SW480 (cell line): ENCODE data around the gene GSK3A.

Experiments
- DNase-seq: peaks from one replicate; pipeline ENCODE4 v3.0.0-alpha.2; 2016; ENCODE audit warnings: low spot score

GSK3A gene

GRCh38 chr19:42225718-42226292 is 16.6 kb downstream of the GSK3A start:
- no peak for DNase-seq

DNA sequence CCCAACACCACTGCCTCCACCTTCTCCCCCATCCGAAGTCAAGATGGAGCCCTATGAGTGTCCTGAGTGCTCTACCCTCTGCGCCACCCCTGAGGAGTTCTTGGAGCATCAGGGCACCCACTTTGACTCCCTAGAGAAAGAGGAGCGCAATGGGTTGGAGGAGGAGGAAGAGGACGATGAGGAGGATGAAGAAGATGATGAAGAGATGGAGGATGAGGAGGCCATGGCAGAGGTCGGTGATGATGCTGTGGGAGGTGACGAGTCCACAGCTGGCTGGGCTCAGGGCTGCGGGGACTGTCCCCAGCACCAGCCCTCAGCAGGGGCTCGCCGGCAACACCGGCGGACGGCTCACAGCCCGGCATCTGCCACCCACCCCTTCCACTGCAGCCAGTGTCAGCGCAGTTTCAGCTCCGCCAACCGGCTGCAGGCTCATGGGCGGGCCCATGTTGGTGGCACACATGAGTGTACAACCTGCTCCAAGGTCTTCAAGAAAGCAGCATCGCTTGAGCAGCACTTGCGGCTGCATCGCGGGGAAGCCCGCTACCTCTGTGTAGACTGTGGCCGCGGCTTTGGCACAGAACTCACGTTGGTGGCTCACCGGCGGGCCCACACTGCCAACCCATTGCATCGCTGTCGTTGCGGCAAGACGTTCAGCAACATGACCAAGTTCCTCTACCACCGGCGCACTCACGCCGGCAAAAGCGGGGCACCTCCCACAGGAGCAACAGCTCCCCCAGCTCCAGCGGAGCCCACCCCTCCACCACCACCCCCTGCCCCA is 17.3 kb downstream of the GSK3A start:
- DNase-seq: no peak

GRCh38 chr19:42220751-42221097 is 21.7 kb downstream of the GSK3A start:
- no peak for DNase-seq

- DNase-seq: peak; percentile 98
Observed at GRCh38 chr19:42219812-42220750, 22.3 kb downstream of the GSK3A start, which contains the start of gene ZNF526. TSS of gene ZNF526 (plus strand) at chr19:42220312. CDS start at chr19:42224404, 4,092 bp downstream.

DNA sequence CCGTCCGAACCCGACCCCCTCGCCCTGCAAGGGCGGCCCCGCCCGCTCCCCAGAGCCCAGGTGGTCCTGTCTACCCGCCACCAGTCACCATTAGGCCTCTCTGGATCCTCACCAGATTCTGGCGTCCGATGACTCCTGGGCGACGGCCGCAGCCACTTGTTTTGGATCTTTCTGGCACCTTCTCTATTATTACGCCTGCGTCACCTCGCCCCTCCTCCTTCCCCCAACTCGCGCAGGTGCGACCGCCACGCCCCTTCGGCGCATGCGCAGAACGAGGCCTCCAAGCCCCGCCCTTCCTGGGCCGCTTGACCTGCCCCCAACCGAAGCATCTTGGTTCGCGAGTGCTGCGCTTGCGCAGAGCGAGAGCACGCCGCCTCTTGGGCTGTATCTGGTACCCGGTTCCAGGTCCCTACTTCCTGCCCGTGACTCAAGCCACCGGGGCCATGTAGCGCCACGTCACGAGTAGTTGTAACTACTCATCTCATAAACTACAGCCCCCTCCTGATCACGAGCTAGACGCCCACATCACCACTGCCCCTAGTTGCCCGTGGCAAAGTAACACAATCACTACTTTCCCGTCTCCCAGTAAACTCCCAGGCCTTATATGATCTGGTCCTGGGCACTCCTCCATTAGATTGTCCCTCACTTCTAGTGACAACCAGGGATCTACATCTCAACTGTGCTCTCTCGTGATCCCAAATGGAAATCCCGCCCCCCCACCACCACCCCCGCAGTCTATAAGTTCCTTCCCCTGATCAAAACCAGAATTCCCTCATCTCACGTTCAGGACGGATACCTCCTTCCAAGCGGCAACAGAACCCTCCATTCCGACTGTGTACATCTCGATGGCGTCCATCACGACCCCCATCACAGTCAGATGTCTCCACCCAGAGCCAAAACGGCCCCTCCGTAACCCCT is 24.6 kb downstream of the GSK3A start, which contains the start of gene DEDD2:
Gene DEDD2 (minus strand): TSS at position 158 of the 918 bp plus-strand sequence. CDS start 670 bp downstream, outside the sequence.
- peak; percentile 97 for DNase-seq

DNA sequence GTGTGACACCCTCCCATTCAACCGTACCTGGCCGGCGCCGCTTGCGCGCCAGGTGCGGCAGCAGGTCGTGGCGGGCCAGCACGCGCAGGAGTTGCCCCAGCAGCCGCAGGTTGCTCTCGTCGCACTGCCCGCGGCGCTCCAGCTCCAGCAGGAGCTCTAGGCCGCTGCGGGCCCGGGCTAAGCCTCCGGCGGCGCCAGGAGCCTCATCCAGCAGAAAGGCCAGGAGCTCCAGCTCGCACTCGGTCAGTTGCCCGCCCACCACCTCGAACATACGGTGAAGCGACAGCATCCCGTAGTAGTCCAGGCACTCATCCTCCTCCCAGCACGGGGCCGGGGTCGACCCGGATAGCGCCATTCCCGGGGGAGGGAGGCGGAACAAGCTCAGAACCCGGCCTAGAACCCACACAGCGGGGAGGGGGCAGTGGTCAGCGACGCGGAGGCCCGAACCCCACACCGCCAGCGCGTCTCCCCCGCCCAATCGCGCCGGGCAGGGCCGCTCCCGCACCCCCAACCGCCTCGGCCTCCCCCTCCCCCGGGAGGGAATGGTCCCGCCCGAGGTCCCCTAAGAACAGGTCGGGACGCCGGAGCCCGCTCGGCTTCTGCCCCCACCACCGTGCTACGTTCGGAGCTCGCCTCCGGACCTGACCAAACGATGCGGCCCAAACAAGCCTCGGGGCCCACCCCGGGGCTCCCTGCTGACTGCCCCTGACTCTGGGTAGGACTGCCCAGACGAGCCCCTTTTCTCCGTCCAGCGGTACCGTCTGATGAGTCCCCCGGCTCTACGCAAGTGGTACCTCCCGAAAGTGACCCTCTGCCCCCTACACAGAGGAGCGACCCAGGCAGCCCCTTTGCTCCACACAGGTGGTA is 25.5 kb downstream of the GSK3A start:
- peak; percentile 55 for DNase-seq

- no peak for DNase-seq
Observed at GRCh38 chr19:42214810-42215485, 27.5 kb downstream of the GSK3A start.

GRCh38 chr19:42212886-42213285 is 29.5 kb downstream of the GSK3A start:
- DNase-seq: no peak

DNA sequence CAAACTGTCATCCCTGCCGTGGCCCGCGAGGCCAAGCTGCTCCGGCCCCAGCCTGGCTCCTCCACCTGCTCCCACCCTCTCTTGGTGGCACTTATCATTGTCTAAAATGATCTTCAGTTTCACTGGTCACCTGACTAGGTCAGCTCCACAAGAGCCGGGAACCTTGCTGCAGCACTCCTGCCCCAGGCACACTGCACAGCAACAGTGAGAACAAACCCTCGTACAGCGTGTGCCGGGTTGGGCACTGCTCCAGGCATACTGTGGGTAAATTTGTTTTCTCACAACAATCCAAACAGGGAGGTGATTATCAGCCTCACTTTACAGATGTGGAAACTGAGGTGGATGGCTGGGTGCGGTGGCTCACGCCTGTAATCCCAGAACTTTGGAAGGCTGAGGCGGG is 33.8 kb downstream of the GSK3A start:
- DNase-seq: no peak

GRCh38 chr19:42207767-42208271 is 34.6 kb downstream of the GSK3A start:
- DNase-seq: peak; percentile 47

DNA sequence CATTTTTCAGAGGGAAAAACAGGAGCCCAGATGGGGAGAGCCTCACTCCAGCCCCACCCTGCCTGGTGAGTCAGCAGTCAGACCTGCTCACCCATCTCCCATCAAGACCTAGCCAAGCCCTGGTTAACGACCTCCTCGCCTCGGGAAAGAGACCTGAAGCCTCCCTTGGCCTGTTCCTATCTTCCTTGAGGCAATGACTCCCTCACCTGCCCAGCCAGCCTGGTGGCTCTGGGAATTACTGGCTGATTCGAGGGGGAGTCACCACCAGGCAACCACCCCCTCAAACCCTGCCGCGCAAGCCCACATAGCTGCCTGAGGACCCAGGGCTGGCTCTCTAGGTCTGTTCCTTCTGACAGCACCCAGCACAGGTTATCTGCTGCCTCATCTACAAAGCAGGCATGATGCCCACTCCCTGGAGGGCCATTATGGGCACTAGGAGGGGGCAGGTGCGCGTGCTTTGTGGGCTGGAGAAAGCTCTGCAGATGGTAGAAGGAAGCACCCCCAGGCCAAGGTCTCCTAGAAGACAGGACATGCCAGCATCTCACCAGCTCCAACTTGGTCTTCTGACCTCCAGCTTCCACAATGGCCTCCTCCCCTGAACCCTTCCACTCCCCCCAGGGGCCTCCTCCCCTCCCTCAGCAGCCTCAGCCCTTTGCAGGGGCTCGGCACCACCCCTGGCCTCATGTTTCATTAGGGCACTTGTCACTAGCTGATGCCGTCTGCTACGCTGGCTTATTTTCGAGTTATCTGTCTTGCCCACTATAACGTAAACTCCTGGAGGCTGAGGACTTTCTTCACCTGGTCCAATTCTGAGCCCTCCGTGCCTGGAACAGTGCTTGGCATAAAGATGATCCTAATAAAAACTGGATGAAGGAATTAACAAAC is 35.3 kb downstream of the GSK3A start:
- peak; percentile 31 for DNase-seq

GRCh38 chr19:42204664-42205063 is 37.7 kb downstream of the GSK3A start:
- DNase-seq: no peak

DNA sequence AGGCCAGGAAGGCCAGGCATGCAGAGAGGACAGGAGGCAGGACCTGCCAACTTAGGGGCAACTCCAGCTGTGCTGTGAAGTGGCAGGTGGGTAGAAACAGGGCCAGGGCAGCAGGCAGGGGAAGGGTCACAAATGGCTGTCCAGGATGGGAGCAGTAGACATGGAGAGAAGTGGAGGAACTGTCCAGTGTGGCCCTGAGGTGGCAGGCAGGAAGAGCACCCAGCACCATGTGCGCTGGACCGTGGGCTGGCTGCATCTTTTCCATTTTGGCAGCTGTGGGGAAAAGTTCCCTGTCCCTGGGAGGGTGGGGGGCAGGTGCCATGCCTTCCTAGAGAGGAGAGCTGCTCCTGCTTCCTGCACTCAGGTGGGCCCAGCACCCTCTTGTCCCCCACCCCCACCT is 38.7 kb downstream of the GSK3A start:
- DNase-seq: no peak

DNA sequence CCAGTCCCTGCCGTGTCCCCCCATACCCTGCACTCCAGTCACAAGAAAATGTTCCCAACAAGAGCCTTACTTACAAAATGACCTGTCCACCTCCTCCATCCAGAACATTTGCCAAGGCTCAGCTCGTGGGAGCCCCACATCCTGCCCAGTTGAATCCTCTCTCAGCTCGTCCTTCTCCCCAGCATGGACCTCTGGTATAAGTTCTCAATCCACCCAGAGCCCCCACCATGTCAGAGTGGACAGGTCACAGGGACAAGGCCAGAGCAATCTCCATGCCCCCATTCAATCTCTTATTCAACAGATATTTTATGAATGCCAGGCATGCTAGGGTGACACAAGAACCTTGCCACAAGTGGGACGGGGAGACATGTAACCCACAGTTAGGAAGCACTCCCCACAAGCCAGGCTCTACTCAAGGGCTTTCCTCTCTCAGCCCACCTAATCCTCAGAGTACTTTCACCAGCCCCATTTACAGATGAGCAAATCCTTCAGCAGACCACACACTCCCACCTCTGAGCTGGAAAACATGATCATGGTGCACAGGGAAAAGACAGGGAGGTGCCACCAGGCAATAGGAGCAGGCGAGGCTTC is 40.0 kb downstream of the GSK3A start:
- DNase-seq: no peak

GRCh38 chr19:42201489-42202289 is 40.7 kb downstream of the GSK3A start:
- DNase-seq: no peak

DNA sequence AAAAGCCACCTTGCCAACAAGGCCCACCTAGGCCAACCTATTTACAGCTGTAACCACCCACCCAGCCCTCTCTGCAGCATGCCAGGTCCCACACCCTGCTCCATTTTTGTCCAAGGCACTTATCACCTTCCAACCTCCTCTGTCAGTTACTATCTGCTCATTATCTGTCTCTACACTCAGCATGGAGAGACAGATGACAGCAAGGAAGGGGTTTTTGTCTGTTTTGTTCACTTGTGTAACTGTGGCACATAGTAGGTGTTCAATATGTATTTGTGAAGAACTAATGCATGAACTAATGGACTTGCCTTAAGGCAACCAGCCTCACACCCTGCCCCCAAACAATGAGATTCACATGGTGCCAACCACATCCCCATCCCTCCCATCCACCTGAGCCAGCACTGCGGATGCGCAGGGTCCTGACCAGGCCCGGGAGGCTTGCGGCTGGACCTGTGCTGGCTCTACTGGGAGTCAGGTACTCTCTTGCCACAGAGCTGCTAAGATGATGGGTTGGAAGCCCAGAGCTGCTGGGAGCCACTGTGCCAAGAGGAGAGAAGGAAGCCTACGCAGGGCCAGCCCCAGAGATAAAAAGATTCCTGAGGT is 42.2 kb downstream of the GSK3A start:
- DNase-seq: no peak
